Activated naive CD4-positive, alpha-beta T cell treated with anti-CD3 and anti-CD28 coated beads, Interleukin-2, amount 50 U/mL, for 24 hours (primary cell): ENCODE data around the gene SVIL.
A peak's percentile ranks its signal among the peaks of the same experiment; 100 is the strongest.

Experiments
- H3K27ac Mint-ChIP-seq: one replicate; pipeline ENCODE4 v1.8.0; 2021; ENCODE audit warnings: mild to moderate bottlenecking, mixed read lengths
- H3K27me3 Mint-ChIP-seq: one replicate; pipeline ENCODE4 v1.8.0; 2021; ENCODE audit warnings: mixed read lengths
- H3K36me3 Mint-ChIP-seq: one replicate; pipeline ENCODE4 v1.8.0; 2021; ENCODE audit warnings: mixed read lengths
- H3K4me1 Mint-ChIP-seq: one replicate; pipeline ENCODE4 v1.8.0; 2021; ENCODE audit warnings: mixed read lengths
- H3K4me3 Mint-ChIP-seq: one replicate; pipeline ENCODE4 v1.8.0; 2021; ENCODE audit warnings: mild to moderate bottlenecking, mixed read lengths
- H3K9me3 Mint-ChIP-seq: one replicate; pipeline ENCODE4 v1.8.0; 2021; ENCODE audit warnings: mixed read lengths

SVIL gene

GRCh38 chr10:29634764-29635625 lies at the start of gene SVIL:
Gene SVIL, minus strand, starts transcription at chr10:29634971. Its CDS starts 79,913 bp downstream, at chr10:29555058.
- H3K27ac Mint-ChIP-seq = peak within 1 kb of the TSS; percentile 43
- peak within 1 kb of the TSS; percentile 45 for H3K4me3 Mint-ChIP-seq
- H3K9me3 Mint-ChIP-seq = no peaks in the 10 kb centered on the region
- no peaks in the 10 kb centered on the region for H3K27me3 Mint-ChIP-seq
- peaks cover 57% of the 10 kb centered on the region for H3K4me1 Mint-ChIP-seq
- H3K36me3 Mint-ChIP-seq = peaks cover 12% of the 10 kb centered on the region

- Mint-ChIP-seq H3K27ac (peak overlapping the region; percentile 66), H3K4me3 (peak overlapping the region; percentile 74), H3K4me1 (peaks cover 99% of the 10 kb centered on the region), H3K27me3 (no peaks in the 10 kb centered on the region), H3K9me3 (peaks cover 5% of the 10 kb centered on the region), H3K36me3 (peaks cover 31% of the 10 kb centered on the region)
Observed at GRCh38 chr10:29681676-29682448, 47.1 kb upstream of the SVIL start.

- no peak overlapping the region for H3K27ac Mint-ChIP-seq
- no peaks in the 10 kb centered on the region for H3K27me3 Mint-ChIP-seq
- H3K9me3 Mint-ChIP-seq = peaks cover 17% of the 10 kb centered on the region
- peaks cover 99% of the 10 kb centered on the region for H3K4me1 Mint-ChIP-seq
- H3K36me3 Mint-ChIP-seq = peaks cover 34% of the 10 kb centered on the region
- peak overlapping the region; percentile 51 for H3K4me3 Mint-ChIP-seq
Observed at GRCh38 chr10:29680091-29680490, 45.3 kb upstream of the SVIL start.

- no peak overlapping the region for H3K27ac Mint-ChIP-seq
- H3K36me3 Mint-ChIP-seq = peaks cover 23% of the 10 kb centered on the region
- peaks cover 81% of the 10 kb centered on the region for H3K4me1 Mint-ChIP-seq
- H3K4me3 Mint-ChIP-seq = no peak overlapping the region
- peaks cover 12% of the 10 kb centered on the region for H3K9me3 Mint-ChIP-seq
- no peaks in the 10 kb centered on the region for H3K27me3 Mint-ChIP-seq
Observed at GRCh38 chr10:29676732-29677131, 42.0 kb upstream of the SVIL start.

GRCh38 chr10:29675984-29676383 lies 41.2 kb upstream of the SVIL start:
- H3K27ac Mint-ChIP-seq = no peak overlapping the region
- no peaks in the 10 kb centered on the region for H3K27me3 Mint-ChIP-seq
- peaks cover 25% of the 10 kb centered on the region for H3K36me3 Mint-ChIP-seq
- H3K9me3 Mint-ChIP-seq = peaks cover 12% of the 10 kb centered on the region
- peaks cover 75% of the 10 kb centered on the region for H3K4me1 Mint-ChIP-seq
- no peak overlapping the region for H3K4me3 Mint-ChIP-seq

GRCh38 chr10:29671968-29672367 lies 37.2 kb upstream of the SVIL start:
- Mint-ChIP-seq H3K4me3 (no peak overlapping the region), H3K4me1 (peaks cover 50% of the 10 kb centered on the region), H3K27me3 (no peaks in the 10 kb centered on the region), H3K27ac (no peak overlapping the region), H3K9me3 (peaks cover 12% of the 10 kb centered on the region), H3K36me3 (peaks cover 32% of the 10 kb centered on the region)

GRCh38 chr10:29671228-29671780 lies 36.5 kb upstream of the SVIL start:
- H3K27me3 Mint-ChIP-seq = no peaks in the 10 kb centered on the region
- peaks cover 46% of the 10 kb centered on the region for H3K4me1 Mint-ChIP-seq
- peaks cover 35% of the 10 kb centered on the region for H3K36me3 Mint-ChIP-seq
- H3K27ac Mint-ChIP-seq = no peak overlapping the region
- H3K4me3 Mint-ChIP-seq = no peak overlapping the region
- peaks cover 12% of the 10 kb centered on the region for H3K9me3 Mint-ChIP-seq

- Mint-ChIP-seq H3K9me3 (peaks cover 6% of the 10 kb centered on the region), H3K36me3 (peaks cover 31% of the 10 kb centered on the region), H3K4me1 (peaks cover 43% of the 10 kb centered on the region), H3K27me3 (no peaks in the 10 kb centered on the region), H3K4me3 (no peak overlapping the region), H3K27ac (no peak overlapping the region)
Observed at GRCh38 chr10:29670761-29671160, 36.0 kb upstream of the SVIL start.

GRCh38 chr10:29669149-29669548 lies 34.4 kb upstream of the SVIL start:
- H3K36me3 Mint-ChIP-seq = peaks cover 23% of the 10 kb centered on the region

GRCh38 chr10:29668628-29669027 lies 33.9 kb upstream of the SVIL start:
- no peaks in the 10 kb centered on the region for H3K27me3 Mint-ChIP-seq
- H3K27ac Mint-ChIP-seq = peak overlapping the region; percentile 0
- peaks cover 23% of the 10 kb centered on the region for H3K36me3 Mint-ChIP-seq
- H3K9me3 Mint-ChIP-seq = no peaks in the 10 kb centered on the region
- peaks cover 30% of the 10 kb centered on the region for H3K4me1 Mint-ChIP-seq
- no peak overlapping the region for H3K4me3 Mint-ChIP-seq

More at GRCh38 chr10:29669149-29669548, 34.4 kb upstream of the SVIL start:
- no peaks in the 10 kb centered on the region for H3K9me3 Mint-ChIP-seq
- peak overlapping the region; percentile 25 for H3K27ac Mint-ChIP-seq
- H3K4me1 Mint-ChIP-seq = peaks cover 31% of the 10 kb centered on the region
- H3K4me3 Mint-ChIP-seq = no peak overlapping the region
- no peaks in the 10 kb centered on the region for H3K27me3 Mint-ChIP-seq

- Mint-ChIP-seq H3K4me3 (no peak overlapping the region), H3K4me1 (peaks cover 22% of the 10 kb centered on the region), H3K9me3 (no peaks in the 10 kb centered on the region), H3K27me3 (no peaks in the 10 kb centered on the region), H3K27ac (no peak overlapping the region), H3K36me3 (peaks cover 18% of the 10 kb centered on the region)
Observed at GRCh38 chr10:29667191-29667590, 32.4 kb upstream of the SVIL start.

GRCh38 chr10:29666201-29666600 lies 31.4 kb upstream of the SVIL start:
- no peak overlapping the region for H3K27ac Mint-ChIP-seq
- H3K27me3 Mint-ChIP-seq = no peaks in the 10 kb centered on the region
- H3K36me3 Mint-ChIP-seq = peaks cover 17% of the 10 kb centered on the region
- no peaks in the 10 kb centered on the region for H3K9me3 Mint-ChIP-seq
- peaks cover 29% of the 10 kb centered on the region for H3K4me1 Mint-ChIP-seq
- no peak overlapping the region for H3K4me3 Mint-ChIP-seq

- Mint-ChIP-seq H3K9me3 (no peaks in the 10 kb centered on the region), H3K4me3 (no peak overlapping the region), H3K4me1 (peaks cover 38% of the 10 kb centered on the region), H3K27ac (no peak overlapping the region), H3K27me3 (no peaks in the 10 kb centered on the region), H3K36me3 (peaks cover 6% of the 10 kb centered on the region)
Observed at GRCh38 chr10:29663718-29664117, 28.9 kb upstream of the SVIL start.

GRCh38 chr10:29658984-29659965 lies 24.5 kb upstream of the SVIL start:
- H3K27me3 Mint-ChIP-seq = no peaks in the 10 kb centered on the region
- peak overlapping the region; percentile 77 for H3K4me3 Mint-ChIP-seq
- peaks cover 31% of the 10 kb centered on the region for H3K36me3 Mint-ChIP-seq

More at GRCh38 chr10:29658984-29659965, 24.5 kb upstream of the SVIL start:
- Mint-ChIP-seq H3K9me3 (no peaks in the 10 kb centered on the region), H3K27ac (peak overlapping the region; percentile 89), H3K4me1 (peaks cover 47% of the 10 kb centered on the region)
